HL-60/S4 treated with phorbol 12-myristate 13-acetate at 8.2 ng/mL for 4 days and 3 days (cell line): ENCODE results near the gene KCMF1.

Experiments
- in situ Hi-C: fragments of 300-500 bp; cut with MboI; formaldehyde crosslinking; loops from 2 replicates; pipeline ENCODE4 v1.15.0; 2022; ENCODE audit warnings: low sequenced_read_pairs

Gene KCMF1

GRCh38 chr2:85071096-85071495, 100.1 kb downstream of the KCMF1 start:
- in situ Hi-C loops, result loop anchor here (25.0 kb wide), 1 partner anchor 216 kb away; no protein-coding TSS in a partner anchor

- in situ Hi-C loops, result loop anchor here (25.0 kb wide), 1 partner anchor 214 kb away; no protein-coding TSS in a partner anchor
Measured at GRCh38 chr2:85073033-85073432, 102.1 kb downstream of the KCMF1 start.

GRCh38 chr2:85076618-85077274, 105.8 kb downstream of the KCMF1 start:
- in situ Hi-C loops, result no loop called here

- in situ Hi-C loops, result no loop called here
Measured at GRCh38 chr2:85077859-85078419, 107.0 kb downstream of the KCMF1 start.

GRCh38 chr2:85078536-85078935, 107.6 kb downstream of the KCMF1 start:
- in situ Hi-C loops, result no loop called here

GRCh38 chr2:85083092-85083491, 112.1 kb downstream of the KCMF1 start:
- in situ Hi-C loops, result no loop called here

- in situ Hi-C loops, result no loop called here
Measured at GRCh38 chr2:85085563-85085962, 114.6 kb downstream of the KCMF1 start.

GRCh38 chr2:85087541-85087940, 116.6 kb downstream of the KCMF1 start:
- in situ Hi-C loops, result no loop called here

- in situ Hi-C loops, result no loop called here
Measured at GRCh38 chr2:85088921-85089320, 118.0 kb downstream of the KCMF1 start.

- in situ Hi-C loops, result no loop called here
Measured at GRCh38 chr2:85089585-85089984, 118.6 kb downstream of the KCMF1 start.

- in situ Hi-C loops, result no loop called here
Measured at GRCh38 chr2:85091838-85092237, 120.9 kb downstream of the KCMF1 start.

- in situ Hi-C loops, result no loop called here
Measured at GRCh38 chr2:85095094-85095493, 124.1 kb downstream of the KCMF1 start.

GRCh38 chr2:85096616-85097015, 125.7 kb downstream of the KCMF1 start:
- in situ Hi-C loops, result no loop called here

GRCh38 chr2:85104228-85104627, 133.3 kb downstream of the KCMF1 start:
- in situ Hi-C loops, result no loop called here

- in situ Hi-C loops, result no loop called here
Measured at GRCh38 chr2:85106489-85107180, 135.7 kb downstream of the KCMF1 start.
